Astrocyte (in vitro differentiated cells and primary cell): Measurements from ENCODE around the gene RGL2.

ENCODE experiments used
- EZH2 ChIP-seq: IDR thresholded peaks from 2 replicates; pipeline ENCODE4 v1.6.1; 2012; ENCODE audit warnings: mild to moderate bottlenecking, low read length, inconsistent platforms; ENCODE audit not compliant: insufficient read depth
- TF ChIP-seq, protein P1 (sequence below): IDR thresholded peaks from 2 replicates; pipeline ENCODE4 v1.5.1; 2011; ENCODE audit warnings: low read depth, mild to moderate bottlenecking, inconsistent platforms, low read length, moderate library complexity; ENCODE audit not compliant: insufficient read depth

DNA sequence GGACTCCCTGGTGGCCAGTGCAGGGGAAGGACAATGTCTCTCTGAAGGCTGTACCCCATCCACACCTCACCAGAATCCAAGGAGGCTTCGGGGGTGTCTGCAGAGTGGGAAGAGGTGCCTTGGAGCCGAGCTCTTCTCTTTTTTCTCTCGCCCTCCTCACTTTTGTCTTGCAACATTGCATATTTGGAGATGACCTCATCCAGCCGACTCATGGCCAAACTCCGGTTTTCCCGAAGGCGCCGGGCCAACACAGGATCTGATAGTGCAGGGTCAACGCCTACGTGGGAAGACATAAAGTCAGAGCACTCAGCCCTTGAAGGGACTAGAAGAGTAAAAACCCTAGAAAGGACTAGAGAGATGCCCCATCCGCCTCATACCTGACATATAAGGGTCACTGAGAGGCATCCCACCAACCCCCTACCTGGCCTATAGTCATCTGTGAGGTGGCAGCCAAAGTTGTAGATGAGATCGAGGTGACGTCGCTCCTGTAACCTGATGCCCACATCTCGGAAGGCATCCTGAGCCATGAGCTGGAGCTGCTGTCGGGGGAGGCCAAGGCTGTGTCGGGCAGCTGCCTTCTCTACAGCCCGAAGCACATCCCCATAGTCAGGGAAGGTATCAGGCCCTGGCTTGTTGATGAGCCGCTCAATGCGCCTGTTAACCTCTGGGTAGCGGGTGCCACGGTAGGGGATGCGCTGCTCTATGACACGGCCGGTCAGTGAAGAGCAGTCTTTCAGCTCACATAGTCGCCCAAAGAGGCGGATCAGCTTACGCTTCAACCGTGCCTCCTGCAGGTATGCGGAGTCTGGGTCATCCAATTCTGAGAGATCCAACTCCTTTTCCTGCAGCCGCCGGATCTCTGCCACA, 21.8 kb upstream of the RGL2 start:
- TF ChIP-seq, protein P1, sequence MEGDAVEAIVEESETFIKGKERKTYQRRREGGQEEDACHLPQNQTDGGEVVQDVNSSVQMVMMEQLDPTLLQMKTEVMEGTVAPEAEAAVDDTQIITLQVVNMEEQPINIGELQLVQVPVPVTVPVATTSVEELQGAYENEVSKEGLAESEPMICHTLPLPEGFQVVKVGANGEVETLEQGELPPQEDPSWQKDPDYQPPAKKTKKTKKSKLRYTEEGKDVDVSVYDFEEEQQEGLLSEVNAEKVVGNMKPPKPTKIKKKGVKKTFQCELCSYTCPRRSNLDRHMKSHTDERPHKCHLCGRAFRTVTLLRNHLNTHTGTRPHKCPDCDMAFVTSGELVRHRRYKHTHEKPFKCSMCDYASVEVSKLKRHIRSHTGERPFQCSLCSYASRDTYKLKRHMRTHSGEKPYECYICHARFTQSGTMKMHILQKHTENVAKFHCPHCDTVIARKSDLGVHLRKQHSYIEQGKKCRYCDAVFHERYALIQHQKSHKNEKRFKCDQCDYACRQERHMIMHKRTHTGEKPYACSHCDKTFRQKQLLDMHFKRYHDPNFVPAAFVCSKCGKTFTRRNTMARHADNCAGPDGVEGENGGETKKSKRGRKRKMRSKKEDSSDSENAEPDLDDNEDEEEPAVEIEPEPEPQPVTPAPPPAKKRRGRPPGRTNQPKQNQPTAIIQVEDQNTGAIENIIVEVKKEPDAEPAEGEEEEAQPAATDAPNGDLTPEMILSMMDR: no peak
- TF ChIP-seq EZH2: no peak
